Effector memory CD4-positive, alpha-beta T cell (primary cell): ENCODE data around the gene IL1R1.
A peak's percentile ranks its signal among the peaks of the same experiment; 100 is the strongest.

Source experiments
- DNase-seq, 3 donors: peaks; one replicate each; pipeline ENCODE4 v3.0.0-alpha.2; 2020
- H3K27ac ChIP-seq: 2 replicates; pipeline ENCODE4 v1.7.0; 2013; ENCODE audit warnings: mild to moderate bottlenecking, low read length, moderate library complexity; ENCODE audit not compliant: insufficient read depth, poor library complexity, severe bottlenecking
- H3K27me3 ChIP-seq: replicated peaks from 2 replicates; pipeline ENCODE4 v1.7.0; 2013; ENCODE audit warnings: mild to moderate bottlenecking, low read length; ENCODE audit not compliant: insufficient read depth, control insufficient read depth, poor library complexity, severe bottlenecking
- H3K36me3 ChIP-seq: 2 replicates; pipeline ENCODE4 v1.7.0; 2013; ENCODE audit warnings: mild to moderate bottlenecking, low read length, moderate library complexity; ENCODE audit not compliant: control insufficient read depth, insufficient read depth
- H3K4me1 ChIP-seq: 2 replicates; pipeline ENCODE4 v1.7.0; 2013; ENCODE audit warnings: low read length, mild to moderate bottlenecking; ENCODE audit not compliant: control insufficient read depth, insufficient read depth, poor library complexity, severe bottlenecking
- H3K4me3 ChIP-seq: 2 replicates; pipeline ENCODE4 v1.7.0; 2013; ENCODE audit warnings: low read length, low read depth, mild to moderate bottlenecking; ENCODE audit not compliant: insufficient read depth, poor library complexity, severe bottlenecking
- H3K9me3 ChIP-seq: 2 replicates; pipeline ENCODE4 v1.7.0; 2013; ENCODE audit warnings: mild to moderate bottlenecking, low read length, moderate library complexity; ENCODE audit not compliant: control insufficient read depth

Gene IL1R1

DNA sequence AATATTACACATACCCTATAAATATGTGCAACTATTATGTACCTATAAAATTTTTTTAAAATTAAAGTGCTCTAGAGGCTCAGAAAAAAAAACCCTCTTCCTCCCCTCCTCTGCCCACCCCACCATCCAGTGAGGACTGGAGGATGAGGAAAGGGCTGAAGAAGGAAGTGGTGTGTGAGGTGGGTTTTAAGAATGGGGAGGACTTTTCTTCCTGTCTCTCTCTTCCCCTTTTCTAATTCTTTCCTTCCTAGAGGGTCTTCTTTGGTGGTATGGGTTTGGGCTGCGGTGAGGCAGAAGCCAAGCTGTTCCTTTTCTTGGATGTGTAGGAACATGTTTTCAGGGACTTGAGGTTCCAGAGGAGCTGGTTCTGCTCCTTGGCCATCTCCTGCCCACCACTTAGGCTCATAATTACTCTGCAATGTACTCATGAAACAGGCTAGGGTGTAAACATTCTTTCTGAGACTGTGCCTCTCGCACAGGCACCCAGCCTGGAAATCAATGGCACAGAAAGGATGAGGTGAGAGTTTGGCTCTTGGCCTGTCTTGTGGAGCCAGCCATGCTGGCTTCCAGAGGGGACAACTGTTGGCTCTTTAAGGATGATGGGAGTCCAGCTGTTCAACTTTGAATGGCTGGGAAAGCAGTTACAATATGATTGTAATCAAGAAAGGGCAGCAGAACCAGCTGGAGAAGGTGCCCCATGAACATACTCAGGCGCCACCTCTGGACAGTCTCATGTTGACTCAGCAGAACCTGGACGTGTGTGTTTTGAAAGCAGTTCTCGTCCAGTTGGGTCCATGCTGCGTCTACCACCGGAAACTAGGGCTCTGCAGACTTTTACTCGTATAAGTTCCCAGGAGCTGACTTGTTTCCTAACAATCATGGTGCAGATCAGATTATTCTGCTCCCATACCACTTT is 82.5 kb downstream of the IL1R1 start:
- Histone ChIP-seq H3K4me1 (peaks cover 8% of the 10 kb centered on the region), H3K27me3 (no peaks in the 10 kb centered on the region), H3K36me3 (no peaks in the 10 kb centered on the region), H3K4me3 (no peak overlapping the region), H3K27ac (no peak overlapping the region), H3K9me3 (no peaks in the 10 kb centered on the region)
- DNase-seq: no peak

DNA sequence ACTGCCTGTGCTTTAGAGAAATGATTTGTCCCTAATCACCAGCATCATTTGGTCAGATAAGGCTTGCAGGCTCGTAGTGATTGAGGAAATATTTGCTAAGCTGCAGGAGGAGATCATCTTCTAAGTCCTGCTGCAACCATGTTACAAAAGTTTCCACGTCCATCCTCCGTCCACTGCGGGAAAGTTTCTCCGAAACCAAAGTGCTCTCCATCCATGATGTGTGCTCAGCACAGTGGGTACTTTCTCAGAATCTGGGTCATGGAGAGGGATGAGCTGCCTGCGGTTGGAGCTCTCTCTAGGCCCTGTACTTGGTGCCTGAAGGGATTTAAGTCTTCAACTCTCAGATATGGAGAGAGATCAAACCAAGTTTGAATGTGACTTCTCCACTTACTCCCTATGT is 83.6 kb downstream of the IL1R1 start:
- Histone ChIP-seq H3K9me3 (no peaks in the 10 kb centered on the region), H3K4me3 (no peak overlapping the region), H3K36me3 (no peaks in the 10 kb centered on the region), H3K27me3 (no peaks in the 10 kb centered on the region), H3K4me1 (peaks cover 8% of the 10 kb centered on the region), H3K27ac (no peak overlapping the region)
- DNase-seq: no peak

DNA sequence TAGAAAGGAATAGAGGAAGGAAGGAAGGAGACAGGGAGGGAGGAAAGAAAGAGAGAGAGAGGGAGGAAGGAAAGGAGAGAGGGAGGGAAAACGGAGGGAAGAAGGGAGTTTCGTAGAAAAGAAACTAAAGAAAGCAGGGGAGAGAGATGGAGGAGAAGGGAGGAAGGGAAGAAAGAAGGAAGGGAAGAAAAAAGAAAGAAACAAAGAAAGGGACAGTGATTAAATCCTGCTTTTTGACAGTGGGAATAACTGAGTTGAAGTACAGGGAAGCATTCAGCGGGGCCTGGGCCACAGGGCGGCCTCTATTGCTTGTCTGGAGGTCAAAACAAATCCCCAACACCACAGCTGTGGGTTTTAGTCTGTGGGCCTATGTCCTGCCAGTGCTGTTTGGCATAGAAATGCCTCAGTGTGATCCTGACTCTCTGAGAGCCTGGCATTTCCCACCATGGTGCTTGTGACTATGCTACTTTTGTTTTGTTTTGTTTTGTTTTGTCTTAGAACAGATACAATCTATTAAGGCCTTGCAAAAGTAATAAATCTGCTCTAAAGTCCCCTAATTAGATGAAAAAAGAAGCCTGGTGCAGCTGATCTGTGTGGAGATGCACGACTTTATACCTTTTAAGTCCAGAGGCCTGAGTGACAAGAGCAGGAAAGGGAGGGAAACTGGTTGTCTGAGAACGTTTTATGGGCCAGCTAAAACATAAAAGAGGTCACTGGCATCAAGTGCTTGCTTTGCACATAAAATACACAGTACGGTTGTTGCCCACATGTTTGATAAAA is 84.3 kb downstream of the IL1R1 start:
- no peak overlapping the region for H3K4me3 ChIP-seq
- DNase-seq: no peak
- no peaks in the 10 kb centered on the region for H3K36me3 ChIP-seq
- peaks cover 8% of the 10 kb centered on the region for H3K4me1 ChIP-seq
- no peaks in the 10 kb centered on the region for H3K27me3 ChIP-seq
- no peaks in the 10 kb centered on the region for H3K9me3 ChIP-seq
- peak overlapping the region; percentile 46 for H3K27ac ChIP-seq

DNA sequence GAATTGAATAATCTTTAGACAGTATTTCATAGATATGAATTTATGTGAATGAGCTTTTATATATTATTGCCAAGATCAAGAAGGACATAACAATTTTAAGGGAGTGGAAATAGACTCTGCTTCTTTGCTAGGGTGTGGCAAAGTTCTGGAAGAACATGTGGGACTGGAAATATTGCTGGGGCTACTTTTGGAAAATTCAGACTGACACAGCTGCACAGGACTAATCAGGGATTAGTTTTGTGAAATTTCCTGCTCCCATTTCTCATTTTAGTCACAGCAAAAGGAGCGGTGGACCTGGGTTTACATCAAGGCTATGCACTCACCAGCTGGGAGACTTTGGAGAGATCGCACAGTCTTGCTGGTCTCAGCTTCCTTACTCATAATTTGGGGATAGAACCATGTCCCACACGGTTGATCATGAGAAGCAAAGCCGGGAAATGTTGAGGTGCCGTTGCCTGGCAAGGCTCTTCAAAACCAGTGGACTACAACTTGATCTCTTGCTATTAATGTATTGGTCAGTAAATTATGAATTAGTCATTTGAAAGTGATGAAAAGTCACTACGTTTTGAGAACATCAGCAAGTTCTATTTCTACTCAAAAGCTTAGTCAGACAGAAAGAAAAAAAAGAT is 86.7 kb downstream of the IL1R1 start:
- Histone ChIP-seq H3K27me3 (no peaks in the 10 kb centered on the region), H3K4me1 (peaks cover 8% of the 10 kb centered on the region), H3K36me3 (no peaks in the 10 kb centered on the region), H3K27ac (no peak overlapping the region), H3K9me3 (no peaks in the 10 kb centered on the region), H3K4me3 (no peak overlapping the region)
- no peak for DNase-seq
